Gastrocnemius medialis (tissue), 4 donors: Measurements from ENCODE around the gene FCN2. TPM values are rescaled to one million over a fixed set of nuclear protein-coding genes. Genes with fewer than 3 reads are reported as not detected.

Experiments
- ATAC-seq, 2 donors: fragments of 150-250 bp; one replicate each; pipeline ENCODE4 v1.9.1; 2016
- DNase-seq, 2 donors: peaks; one replicate each; pipeline ENCODE4 v3.0.0-alpha.2; 2019
- H3K27ac ChIP-seq, 4 donors: fragments of 200-600 bp; sonication (generic); 1 replicate in 1 of 4; 2 replicates in 3 of 4; pipeline ENCODE4 v1.5.1; 2016 to 2018; ENCODE audit warnings: mild to moderate bottlenecking in 2 of 4, moderate library complexity in 1 of 4
- H3K27me3 ChIP-seq, 3 donors: fragments of 200-600 bp; sonication (generic) in 2 of 3; 1 replicate in 1 of 3; 2 replicates in 2 of 3; pipeline versions ENCODE4 v1.5.1 to v1.6.0; 2016 to 2019; ENCODE audit warnings: mild to moderate bottlenecking in 1 of 3, moderate library complexity in 1 of 3
- H3K36me3 ChIP-seq, 2 donors: fragments of 200-600 bp; sonication (generic) in 1 of 2; one replicate each; pipeline ENCODE4 v1.5.1; 2017 to 2018
- H3K4me1 ChIP-seq, 2 donors: fragments of 200-600 bp; sonication (generic) in 1 of 2; one replicate each; pipeline ENCODE4 v1.5.1; 2016 to 2017; ENCODE audit warnings: mild to moderate bottlenecking in 2 of 2
- H3K4me3 ChIP-seq, 4 donors: fragments of 200-600 bp; sonication (generic) in 3 of 4; 1 replicate in 1 of 4; 2 replicates in 3 of 4; pipeline ENCODE4 v1.5.1; 2016 to 2019; ENCODE audit warnings: mild to moderate bottlenecking in 2 of 4
- H3K9me3 ChIP-seq, 3 donors: fragments of 200-600 bp; sonication (generic) in 2 of 3; 1 replicate in 1 of 3; 2 replicates in 2 of 3; pipeline ENCODE4 v1.5.1; 2016 to 2019
- POLR2A ChIP-seq, 2 donors: fragments of 450-650 bp; IDR thresholded peaks; one replicate each; pipeline ENCODE4 v1.6.1; 2017; ENCODE audit warnings: antibody characterized with exemption in 2 of 2, mild to moderate bottlenecking in 2 of 2, moderate library complexity in 2 of 2
- in situ Hi-C, 4 donors: fragments of 200-750 bp; cut with MboI; loops; one replicate each; pipeline versions ENCODE4 v1.15.0 to v1.8.0; 2017; ENCODE audit warnings: low sequenced_read_pairs in 4 of 4
- intact Hi-C: fragments of 100-400 bp; cut with DNase I; formaldehyde crosslinking; loops from one replicate; pipeline ENCODE4 v1.15.1; 2023; ENCODE audit warnings: low total_unique reads
- total RNA-seq, 4 donors: library from RNA; depleted of rRNA; stranded (reverse); fragments of >200 nt; gene quantifications; one replicate each; pipeline versions ENCODE4 v1.1.0 to v1.2.3, GENCODE V29; 2016
- TF ChIP-seq, protein P1 (sequence below), 5 experiments: fragments of 450-650 bp in 3 of 5; fragments of 200-600 bp in 2 of 5; sonication (generic) in 2 of 5; IDR thresholded peaks in 4 of 5; conservative IDR thresholded peaks in 1 of 5; 1 replicate in 4 of 5; 2 replicates in 1 of 5; pipeline ENCODE4 v1.5.1; 2016 to 2019; ENCODE audit warnings: antibody characterized with exemption in 5 of 5, mild to moderate bottlenecking in 3 of 5, moderate library complexity in 3 of 5

The FCN2 gene
- total RNA-seq, 4 donors from 2014 or later: not detected

DNA sequence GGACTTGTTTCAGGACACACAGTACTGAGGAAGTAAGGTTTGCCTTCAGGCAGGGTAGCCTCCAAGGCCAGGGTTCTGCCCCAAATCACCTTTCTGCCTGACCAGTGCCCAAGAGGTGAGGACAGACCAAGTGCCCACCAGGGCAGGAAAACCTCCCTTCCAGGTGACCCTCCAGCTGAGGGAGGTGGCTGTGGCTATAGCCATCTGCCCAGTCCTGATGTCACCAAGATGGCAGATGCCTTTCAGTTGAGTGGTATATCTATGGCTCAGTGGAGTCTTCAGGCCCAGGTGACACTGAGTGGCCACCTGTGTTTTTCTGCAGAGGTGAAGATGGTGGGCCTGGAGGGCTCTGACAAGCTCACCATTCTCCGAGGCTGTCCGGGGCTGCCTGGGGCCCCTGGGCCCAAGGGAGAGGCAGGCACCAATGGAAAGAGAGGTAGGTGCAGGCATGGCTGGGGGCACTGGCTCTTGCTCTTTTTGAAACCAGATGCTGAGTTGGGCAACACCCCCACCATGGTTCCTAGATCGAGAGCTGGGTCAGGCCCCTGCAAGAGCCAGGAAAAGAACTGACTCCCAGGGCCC, 1.7 kb downstream of the FCN2 start:
- Histone ChIP-seq H3K9me3 (no peaks in the 10 kb centered on the region), H3K4me3 (no peak overlapping the region), H3K27ac (no peak overlapping the region), H3K4me1 (no peaks in the 10 kb centered on the region), H3K36me3 (no peaks in the 10 kb centered on the region), H3K27me3 (no peaks in the 10 kb centered on the region)
- no peak for TF ChIP-seq POLR2A (IDR thresholded peaks at IDR 0.05)
- TF ChIP-seq, protein P1, sequence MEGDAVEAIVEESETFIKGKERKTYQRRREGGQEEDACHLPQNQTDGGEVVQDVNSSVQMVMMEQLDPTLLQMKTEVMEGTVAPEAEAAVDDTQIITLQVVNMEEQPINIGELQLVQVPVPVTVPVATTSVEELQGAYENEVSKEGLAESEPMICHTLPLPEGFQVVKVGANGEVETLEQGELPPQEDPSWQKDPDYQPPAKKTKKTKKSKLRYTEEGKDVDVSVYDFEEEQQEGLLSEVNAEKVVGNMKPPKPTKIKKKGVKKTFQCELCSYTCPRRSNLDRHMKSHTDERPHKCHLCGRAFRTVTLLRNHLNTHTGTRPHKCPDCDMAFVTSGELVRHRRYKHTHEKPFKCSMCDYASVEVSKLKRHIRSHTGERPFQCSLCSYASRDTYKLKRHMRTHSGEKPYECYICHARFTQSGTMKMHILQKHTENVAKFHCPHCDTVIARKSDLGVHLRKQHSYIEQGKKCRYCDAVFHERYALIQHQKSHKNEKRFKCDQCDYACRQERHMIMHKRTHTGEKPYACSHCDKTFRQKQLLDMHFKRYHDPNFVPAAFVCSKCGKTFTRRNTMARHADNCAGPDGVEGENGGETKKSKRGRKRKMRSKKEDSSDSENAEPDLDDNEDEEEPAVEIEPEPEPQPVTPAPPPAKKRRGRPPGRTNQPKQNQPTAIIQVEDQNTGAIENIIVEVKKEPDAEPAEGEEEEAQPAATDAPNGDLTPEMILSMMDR (IDR thresholded peaks at IDR 0.05 in 4 of 5, conservative IDR thresholded peaks at IDR 0.05 in 1 of 5): no peak
- in situ Hi-C loops: no loop called here
- ATAC-seq (no peak), DNase-seq (no peak)
- intact Hi-C loops: no loop called here

DNA sequence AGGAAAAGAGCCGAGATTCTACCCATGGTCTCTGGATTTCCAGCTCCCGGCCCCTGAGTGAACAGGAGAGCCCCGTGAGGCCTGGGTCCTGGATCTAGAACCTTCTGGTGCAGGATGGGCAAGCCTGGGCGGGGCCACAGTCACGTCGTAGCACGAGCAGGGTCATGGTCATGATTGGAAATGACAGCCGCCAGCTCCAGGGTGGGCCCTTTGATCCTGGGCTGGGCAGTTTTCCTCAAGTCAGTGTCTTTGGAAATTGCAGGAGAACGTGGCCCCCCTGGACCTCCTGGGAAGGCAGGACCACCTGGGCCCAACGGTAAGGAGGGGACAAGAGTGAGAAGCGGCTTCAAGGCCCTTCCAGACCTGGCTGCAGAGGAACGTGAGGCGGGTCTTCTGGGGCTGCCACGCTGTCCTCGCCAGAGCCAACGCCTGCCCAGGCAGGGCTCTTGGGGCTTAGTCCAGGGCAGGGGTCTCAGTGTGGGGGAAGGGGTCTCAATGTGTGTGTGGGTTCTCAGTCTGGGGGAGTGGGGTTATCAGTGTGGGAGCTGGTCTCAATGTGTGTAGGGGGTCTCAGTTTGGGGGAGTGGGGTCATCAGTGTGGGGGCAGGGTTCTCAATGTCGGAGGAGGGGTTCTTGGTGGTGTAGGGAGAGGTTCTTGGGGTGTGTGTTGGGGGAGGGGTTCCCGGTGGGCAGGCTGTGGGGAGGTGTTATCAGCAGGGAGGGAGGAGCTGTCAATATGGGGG, 2.6 kb downstream of the FCN2 start:
- intact Hi-C loops: no loop called here

DNA sequence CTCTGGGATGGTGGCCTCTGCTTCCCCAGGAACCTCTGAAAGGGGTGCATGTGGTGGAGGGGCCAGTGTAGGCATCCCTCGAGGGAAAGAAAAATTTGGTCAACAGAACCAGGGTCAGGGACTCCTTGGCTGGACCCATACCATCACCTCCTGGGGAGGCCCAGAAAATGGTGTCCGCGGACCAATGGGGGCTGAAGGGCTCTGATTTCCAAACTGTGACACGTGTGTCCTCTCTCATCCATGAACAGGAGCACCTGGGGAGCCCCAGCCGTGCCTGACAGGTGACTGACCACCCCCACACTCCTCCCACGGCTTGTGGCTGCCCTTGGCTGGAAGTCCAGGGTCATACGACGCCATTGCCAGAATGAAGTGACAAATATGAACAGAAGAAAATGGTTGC, 3.9 kb downstream of the FCN2 start:
- in situ Hi-C loops: no loop called here
- Histone ChIP-seq H3K27me3 (no peaks in the 10 kb centered on the region), H3K4me3 (no peak overlapping the region), H3K9me3 (no peaks in the 10 kb centered on the region), H3K4me1 (no peaks in the 10 kb centered on the region), H3K27ac (no peak overlapping the region), H3K36me3 (no peaks in the 10 kb centered on the region)
- TF ChIP-seq, protein P1 (IDR thresholded peaks at IDR 0.05 in 4 of 5, conservative IDR thresholded peaks at IDR 0.05 in 1 of 5): no peak
- no peak for TF ChIP-seq POLR2A (IDR thresholded peaks at IDR 0.05)
- intact Hi-C loops: no loop called here
- no peak for ATAC-seq
- DNase-seq: no peak

More for the DNA sequence above, 2.6 kb downstream of the FCN2 start:
- TF ChIP-seq, protein P1 (IDR thresholded peaks at IDR 0.05 in 4 of 5, conservative IDR thresholded peaks at IDR 0.05 in 1 of 5): no peak
- TF ChIP-seq POLR2A (IDR thresholded peaks at IDR 0.05): no peak
- DNase-seq: no peak
- no peaks in the 10 kb centered on the region for H3K27me3 ChIP-seq
- H3K36me3 ChIP-seq: no peaks in the 10 kb centered on the region
- no peak overlapping the region for H3K4me3 ChIP-seq
- H3K4me1 ChIP-seq: no peaks in the 10 kb centered on the region
- H3K9me3 ChIP-seq: no peaks in the 10 kb centered on the region
- no peak overlapping the region for H3K27ac ChIP-seq
- no peak for ATAC-seq
- in situ Hi-C loops: no loop called here

DNA sequence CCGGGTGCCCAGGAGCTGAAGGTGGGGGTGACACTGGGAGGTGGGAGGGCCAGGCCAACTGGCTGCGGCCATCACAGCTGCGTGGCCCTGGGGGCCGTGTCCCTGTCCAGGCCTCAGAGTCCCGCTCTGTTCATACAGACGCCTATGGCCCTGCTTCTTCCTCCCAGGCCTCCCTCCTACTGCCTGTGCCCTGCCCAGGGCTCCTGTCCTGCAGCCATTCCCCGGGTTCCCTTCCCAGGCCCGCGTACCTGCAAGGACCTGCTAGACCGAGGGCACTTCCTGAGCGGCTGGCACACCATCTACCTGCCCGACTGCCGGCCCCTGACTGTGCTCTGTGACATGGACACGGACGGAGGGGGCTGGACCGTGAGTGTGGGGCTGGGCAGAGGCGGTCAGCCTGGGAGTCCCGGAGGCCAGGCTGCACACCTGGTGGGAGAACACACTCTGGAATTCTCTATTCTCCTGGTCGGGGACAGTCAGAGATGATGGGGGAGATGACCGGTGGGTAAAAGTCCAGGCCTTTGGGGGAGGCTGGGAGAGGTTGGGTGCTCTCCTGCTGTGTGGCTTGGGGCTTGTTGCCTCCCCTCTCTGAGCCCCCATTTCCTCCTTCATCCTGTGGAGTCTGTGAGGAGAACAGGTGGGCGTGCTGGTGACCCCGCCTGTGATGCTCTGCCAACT, 4.5 kb downstream of the FCN2 start:
- ATAC-seq: no peak
- DNase-seq: no peak
- Histone ChIP-seq H3K27me3 (no peaks in the 10 kb centered on the region), H3K4me3 (no peak overlapping the region), H3K9me3 (no peaks in the 10 kb centered on the region), H3K36me3 (no peaks in the 10 kb centered on the region), H3K27ac (no peak overlapping the region), H3K4me1 (no peaks in the 10 kb centered on the region)
- intact Hi-C loops: no loop called here
- in situ Hi-C loops: no loop called here
- no peak for TF ChIP-seq POLR2A (IDR thresholded peaks at IDR 0.05)
- TF ChIP-seq, protein P1 (IDR thresholded peaks at IDR 0.05 in 4 of 5, conservative IDR thresholded peaks at IDR 0.05 in 1 of 5): no peak
